Measurements from ENCODE around the gene CCDC152. TPM values are rescaled to one million over a fixed set of nuclear protein-coding genes. Genes with fewer than 3 reads are reported as not detected.

Gene CCDC152
- polyA plus RNA-seq, 1 donor (not counting 4 experiments of a cell fraction or from before 2014, with no cell fraction given): 0.71 TPM

GRCh38 chr5:42779083-42779482 is 22.5 kb downstream of the CCDC152 start:
- Histone ChIP-seq H4K20me1 (ENCODE audit: control insufficient read depth, extremely low read depth, insufficient read depth, low read length) (no peaks in the 10 kb centered on the region), H3K4me3 (ENCODE audit: control insufficient read depth in 2 of 3, extremely low read depth in 1 of 3, insufficient read depth in 2 of 3, low read depth in 1 of 3, low read length in 3 of 3) (no peak overlapping the region), H3K4me1 (ENCODE audit: control insufficient read depth, extremely low read depth, insufficient read depth, low read length) (no peaks in the 10 kb centered on the region), H3K9me3 (ENCODE audit: control insufficient read depth, low read depth, low read length) (no peaks in the 10 kb centered on the region), H2AFZ (ENCODE audit: control insufficient read depth, low read length) (no peak overlapping the region), H3K4me2 (ENCODE audit: control insufficient read depth, extremely low read depth, insufficient read depth, low read depth, low read length) (no peak overlapping the region), H3K9me1 (ENCODE audit: control insufficient read depth, extremely low read depth, insufficient read depth, low read length) (no peaks in the 10 kb centered on the region), H3K79me2 (ENCODE audit: control insufficient read depth, insufficient read depth, low read length) (no peaks in the 10 kb centered on the region), H3K27me3 (ENCODE audit: control insufficient read depth, extremely low read depth, insufficient read depth, low read length) (no peaks in the 10 kb centered on the region), H3K27ac (ENCODE audit: control insufficient read depth, insufficient read depth, low read length) (no peak overlapping the region), H3K9ac (ENCODE audit: control insufficient read depth, extremely low read depth, insufficient read depth, low read length) (no peak overlapping the region), H3K36me3 (ENCODE audit: control insufficient read depth in 2 of 2, extremely low read depth in 1 of 2, insufficient read depth in 2 of 2, low read length in 2 of 2) (no peaks in the 10 kb centered on the region)
- no peak for DNase-seq (ENCODE audit: low read depth, low spot score)
- no peak for TF ChIP-seq EZH2 (IDR thresholded peaks at IDR 0.05; ENCODE audit: low read length)
- TF ChIP-seq CTCF (optimal IDR thresholded peaks at IDR 0.05 in 1 of 3, IDR thresholded peaks at IDR 0.05 in 1 of 3, conservative IDR thresholded peaks at IDR 0.05 in 1 of 3; ENCODE audit: extremely low read depth in 1 of 3, insufficient read depth in 2 of 3, low read length in 3 of 3): no peak
- no peak for FAIRE-seq
- dilution Hi-C loops (cut with MboI; ENCODE audit: extremely low pct_ligation_motif_present, low sequenced_read_pairs): no loop called here

GRCh38 chr5:42781584-42781983 is 25.0 kb downstream of the CCDC152 start:
- H3K36me3 ChIP-seq (ENCODE audit: control insufficient read depth in 2 of 2, extremely low read depth in 1 of 2, insufficient read depth in 2 of 2, low read length in 2 of 2): no peaks in the 10 kb centered on the region
- H3K9me1 ChIP-seq (ENCODE audit: control insufficient read depth, extremely low read depth, insufficient read depth, low read length): no peaks in the 10 kb centered on the region
- H3K4me1 ChIP-seq (ENCODE audit: control insufficient read depth, extremely low read depth, insufficient read depth, low read length): no peaks in the 10 kb centered on the region
- no peaks in the 10 kb centered on the region for H4K20me1 ChIP-seq (ENCODE audit: control insufficient read depth, extremely low read depth, insufficient read depth, low read length)
- FAIRE-seq: no peak
- H3K9me3 ChIP-seq (ENCODE audit: control insufficient read depth, low read depth, low read length): no peaks in the 10 kb centered on the region
- no peak overlapping the region for H3K27ac ChIP-seq (ENCODE audit: control insufficient read depth, insufficient read depth, low read length)
- H3K9ac ChIP-seq (ENCODE audit: control insufficient read depth, extremely low read depth, insufficient read depth, low read length): no peak overlapping the region
- dilution Hi-C loops (cut with MboI; ENCODE audit: extremely low pct_ligation_motif_present, low sequenced_read_pairs): no loop called here
- no peak overlapping the region for H2AFZ ChIP-seq (ENCODE audit: control insufficient read depth, low read length)
- H3K27me3 ChIP-seq (ENCODE audit: control insufficient read depth, extremely low read depth, insufficient read depth, low read length): no peaks in the 10 kb centered on the region
- H3K79me2 ChIP-seq (ENCODE audit: control insufficient read depth, insufficient read depth, low read length): no peaks in the 10 kb centered on the region
- H3K4me2 ChIP-seq (ENCODE audit: control insufficient read depth, extremely low read depth, insufficient read depth, low read depth, low read length): no peak overlapping the region
- H3K4me3 ChIP-seq (ENCODE audit: control insufficient read depth in 2 of 3, extremely low read depth in 1 of 3, insufficient read depth in 2 of 3, low read depth in 1 of 3, low read length in 3 of 3): no peak overlapping the region
- TF ChIP-seq CTCF (optimal IDR thresholded peaks at IDR 0.05 in 1 of 3, IDR thresholded peaks at IDR 0.05 in 1 of 3, conservative IDR thresholded peaks at IDR 0.05 in 1 of 3; ENCODE audit: extremely low read depth in 1 of 3, insufficient read depth in 2 of 3, low read length in 3 of 3) (no peak), EZH2 (IDR thresholded peaks at IDR 0.05; ENCODE audit: low read length) (no peak)
- DNase-seq (ENCODE audit: low read depth, low spot score): no peak
